ENCODE data around the gene FAM163B. TPM values are rescaled to one million over a fixed set of nuclear protein-coding genes. Genes with fewer than 3 reads are reported as not detected.

Gene FAM163B
- total and polyA plus RNA-seq, 2 experiments from 2014 or later: 0.60 to 1.3 TPM

DNA sequence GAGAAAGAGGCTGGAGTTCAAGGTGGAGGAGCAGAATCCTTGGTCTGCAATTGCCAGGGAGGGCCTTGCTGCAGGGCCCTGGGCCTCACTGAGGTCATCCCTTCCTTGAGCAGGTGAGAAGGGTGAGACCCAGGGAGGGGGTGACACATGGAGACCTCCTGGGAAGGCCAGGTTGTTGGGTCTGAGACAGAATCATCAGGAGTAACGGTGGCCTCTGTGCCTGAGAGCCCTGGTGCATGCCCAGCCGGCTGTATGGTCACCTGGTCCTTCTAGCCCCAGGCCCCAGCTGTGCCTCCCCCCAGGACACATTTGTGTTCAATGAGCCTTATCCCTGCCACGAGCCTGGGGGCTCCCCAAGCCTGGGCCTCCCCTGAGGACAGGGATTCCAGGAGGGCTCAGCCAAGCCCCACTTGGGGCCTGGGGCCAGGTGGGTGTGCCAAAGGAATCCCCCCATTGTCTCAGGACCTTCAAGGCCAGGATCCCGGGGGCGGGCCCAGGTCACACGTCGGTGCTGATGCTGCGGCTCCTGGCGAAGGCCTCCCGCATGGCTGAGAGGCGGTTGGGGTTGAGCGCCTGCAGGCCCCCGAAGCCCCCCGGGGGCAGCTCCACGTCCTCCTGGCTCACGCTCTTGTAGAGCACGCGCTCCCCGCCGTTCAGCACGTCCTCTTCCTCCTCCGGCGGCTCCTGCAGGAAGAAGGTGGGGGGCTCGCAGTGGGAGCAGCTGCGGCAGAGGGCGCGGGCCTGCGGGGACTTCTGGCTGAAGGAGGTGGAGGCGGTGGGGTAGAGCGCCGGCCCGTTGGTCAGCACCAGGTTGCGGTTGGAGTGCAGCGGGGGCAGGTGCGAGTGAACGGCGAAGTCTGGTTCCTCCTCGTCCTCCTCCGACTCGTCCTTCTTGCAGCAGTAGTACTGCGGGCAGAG, 30.4 kb downstream of the FAM163B start:
- no peak overlapping the region; the same call in 1 of the 2 replicates for H2AFZ ChIP-seq
- H3K27ac ChIP-seq (ENCODE audit: low read depth): no peak overlapping the region
- H3K36me3 ChIP-seq (ENCODE audit: insufficient read depth): no peaks in the 10 kb centered on the region
- Mint-ChIP-seq H3K4me3 (no peak overlapping the region), H3K9me3 (no peaks in the 10 kb centered on the region), H3K27me3 (ENCODE audit: insufficient read depth, low read depth, poor library complexity) (peaks cover 18% of the 10 kb centered on the region), H3K4me1 (peaks cover 38% of the 10 kb centered on the region), H3K36me3 (ENCODE audit: low read depth) (no peaks in the 10 kb centered on the region; the same call in 2 of the 3 replicates), H3K27ac (no peak overlapping the region)
- H3K9me2 ChIP-seq (ENCODE audit: insufficient read depth): no peaks in the 10 kb centered on the region
- H3K4me2 ChIP-seq: no peak overlapping the region
- DNase-seq (ENCODE audit: low spot score): peak; percentile 38
- H3F3A ChIP-seq (replicated peaks; ENCODE audit: low read depth): no peaks in the 10 kb centered on the region
- H3K79me2 ChIP-seq (replicated peaks; ENCODE audit: insufficient read depth): no peaks in the 10 kb centered on the region
- H3K4me3 ChIP-seq: no peak overlapping the region
- TF ChIP-seq EZH2 (IDR thresholded peaks at IDR 0.05; ENCODE audit: low read depth, unreplicated experiment) (no peak), NANOG (IDR thresholded peaks at IDR 0.05; ENCODE audit: borderline replicate concordance) (no peak), ZNF114 (CRISPR knock-in tag; IDR thresholded peaks at IDR 0.05) (no peak), CREB1 (CRISPR knock-in tag; IDR thresholded peaks at IDR 0.05; ENCODE audit: low read depth) (no peak), EZH2phosphoT487 (IDR thresholded peaks at IDR 0.05; ENCODE audit: unreplicated experiment) (no peak), JUNB (IDR thresholded peaks at IDR 0.05; ENCODE audit: unreplicated experiment) (no peak), POLR2AphosphoS5 (IDR thresholded peaks at IDR 0.05; ENCODE audit: low read depth) (no peak), STAT1 (IDR thresholded peaks at IDR 0.05; ENCODE audit: unreplicated experiment) (no peak), ZNF331 (CRISPR knock-in tag; IDR thresholded peaks at IDR 0.05; ENCODE audit: low read depth) (no peak)
- TF ChIP-seq, protein P1, sequence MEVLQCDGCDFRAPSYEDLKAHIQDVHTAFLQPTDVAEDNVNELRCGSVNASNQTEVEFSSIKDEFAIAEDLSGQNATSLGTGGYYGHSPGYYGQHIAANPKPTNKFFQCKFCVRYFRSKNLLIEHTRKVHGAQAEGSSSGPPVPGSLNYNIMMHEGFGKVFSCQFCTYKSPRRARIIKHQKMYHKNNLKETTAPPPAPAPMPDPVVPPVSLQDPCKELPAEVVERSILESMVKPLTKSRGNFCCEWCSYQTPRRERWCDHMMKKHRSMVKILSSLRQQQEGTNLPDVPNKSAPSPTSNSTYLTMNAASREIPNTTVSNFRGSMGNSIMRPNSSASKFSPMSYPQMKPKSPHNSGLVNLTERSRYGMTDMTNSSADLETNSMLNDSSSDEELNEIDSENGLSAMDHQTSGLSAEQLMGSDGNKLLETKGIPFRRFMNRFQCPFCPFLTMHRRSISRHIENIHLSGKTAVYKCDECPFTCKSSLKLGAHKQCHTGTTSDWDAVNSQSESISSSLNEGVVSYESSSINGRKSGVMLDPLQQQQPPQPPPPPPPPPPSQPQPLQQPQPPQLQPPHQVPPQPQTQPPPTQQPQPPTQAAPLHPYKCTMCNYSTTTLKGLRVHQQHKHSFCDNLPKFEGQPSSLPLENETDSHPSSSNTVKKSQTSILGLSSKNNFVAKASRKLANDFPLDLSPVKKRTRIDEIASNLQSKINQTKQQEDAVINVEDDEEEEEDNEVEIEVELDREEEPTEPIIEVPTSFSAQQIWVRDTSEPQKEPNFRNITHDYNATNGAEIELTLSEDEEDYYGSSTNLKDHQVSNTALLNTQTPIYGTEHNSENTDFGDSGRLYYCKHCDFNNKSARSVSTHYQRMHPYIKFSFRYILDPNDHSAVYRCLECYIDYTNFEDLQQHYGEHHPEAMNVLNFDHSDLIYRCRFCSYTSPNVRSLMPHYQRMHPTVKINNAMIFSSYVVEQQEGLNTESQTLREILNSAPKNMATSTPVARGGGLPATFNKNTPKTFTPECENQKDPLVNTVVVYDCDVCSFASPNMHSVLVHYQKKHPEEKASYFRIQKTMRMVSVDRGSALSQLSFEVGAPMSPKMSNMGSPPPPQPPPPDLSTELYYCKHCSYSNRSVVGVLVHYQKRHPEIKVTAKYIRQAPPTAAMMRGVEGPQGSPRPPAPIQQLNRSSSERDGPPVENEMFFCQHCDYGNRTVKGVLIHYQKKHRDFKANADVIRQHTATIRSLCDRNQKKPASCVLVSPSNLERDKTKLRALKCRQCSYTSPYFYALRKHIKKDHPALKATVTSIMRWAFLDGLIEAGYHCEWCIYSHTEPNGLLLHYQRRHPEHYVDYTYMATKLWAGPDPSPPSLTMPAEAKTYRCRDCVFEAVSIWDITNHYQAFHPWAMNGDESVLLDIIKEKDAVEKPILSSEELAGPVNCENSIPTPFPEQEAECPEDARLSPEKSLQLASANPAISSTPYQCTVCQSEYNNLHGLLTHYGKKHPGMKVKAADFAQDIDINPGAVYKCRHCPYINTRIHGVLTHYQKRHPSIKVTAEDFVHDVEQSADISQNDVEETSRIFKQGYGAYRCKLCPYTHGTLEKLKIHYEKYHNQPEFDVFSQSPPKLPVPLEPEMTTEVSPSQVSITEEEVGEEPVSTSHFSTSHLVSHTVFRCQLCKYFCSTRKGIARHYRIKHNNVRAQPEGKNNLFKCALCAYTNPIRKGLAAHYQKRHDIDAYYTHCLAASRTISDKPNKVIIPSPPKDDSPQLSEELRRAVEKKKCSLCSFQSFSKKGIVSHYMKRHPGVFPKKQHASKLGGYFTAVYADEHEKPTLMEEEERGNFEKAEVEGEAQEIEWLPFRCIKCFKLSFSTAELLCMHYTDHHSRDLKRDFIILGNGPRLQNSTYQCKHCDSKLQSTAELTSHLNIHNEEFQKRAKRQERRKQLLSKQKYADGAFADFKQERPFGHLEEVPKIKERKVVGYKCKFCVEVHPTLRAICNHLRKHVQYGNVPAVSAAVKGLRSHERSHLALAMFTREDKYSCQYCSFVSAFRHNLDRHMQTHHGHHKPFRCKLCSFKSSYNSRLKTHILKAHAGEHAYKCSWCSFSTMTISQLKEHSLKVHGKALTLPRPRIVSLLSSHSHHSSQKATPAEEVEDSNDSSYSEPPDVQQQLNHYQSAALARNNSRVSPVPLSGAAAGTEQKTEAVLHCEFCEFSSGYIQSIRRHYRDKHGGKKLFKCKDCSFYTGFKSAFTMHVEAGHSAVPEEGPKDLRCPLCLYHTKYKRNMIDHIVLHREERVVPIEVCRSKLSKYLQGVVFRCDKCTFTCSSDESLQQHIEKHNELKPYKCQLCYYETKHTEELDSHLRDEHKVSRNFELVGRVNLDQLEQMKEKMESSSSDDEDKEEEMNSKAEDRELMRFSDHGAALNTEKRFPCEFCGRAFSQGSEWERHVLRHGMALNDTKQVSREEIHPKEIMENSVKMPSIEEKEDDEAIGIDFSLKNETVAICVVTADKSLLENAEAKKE (CRISPR knock-in tag; IDR thresholded peaks at IDR 0.05): no peak
- TF ChIP-seq, protein P2, sequence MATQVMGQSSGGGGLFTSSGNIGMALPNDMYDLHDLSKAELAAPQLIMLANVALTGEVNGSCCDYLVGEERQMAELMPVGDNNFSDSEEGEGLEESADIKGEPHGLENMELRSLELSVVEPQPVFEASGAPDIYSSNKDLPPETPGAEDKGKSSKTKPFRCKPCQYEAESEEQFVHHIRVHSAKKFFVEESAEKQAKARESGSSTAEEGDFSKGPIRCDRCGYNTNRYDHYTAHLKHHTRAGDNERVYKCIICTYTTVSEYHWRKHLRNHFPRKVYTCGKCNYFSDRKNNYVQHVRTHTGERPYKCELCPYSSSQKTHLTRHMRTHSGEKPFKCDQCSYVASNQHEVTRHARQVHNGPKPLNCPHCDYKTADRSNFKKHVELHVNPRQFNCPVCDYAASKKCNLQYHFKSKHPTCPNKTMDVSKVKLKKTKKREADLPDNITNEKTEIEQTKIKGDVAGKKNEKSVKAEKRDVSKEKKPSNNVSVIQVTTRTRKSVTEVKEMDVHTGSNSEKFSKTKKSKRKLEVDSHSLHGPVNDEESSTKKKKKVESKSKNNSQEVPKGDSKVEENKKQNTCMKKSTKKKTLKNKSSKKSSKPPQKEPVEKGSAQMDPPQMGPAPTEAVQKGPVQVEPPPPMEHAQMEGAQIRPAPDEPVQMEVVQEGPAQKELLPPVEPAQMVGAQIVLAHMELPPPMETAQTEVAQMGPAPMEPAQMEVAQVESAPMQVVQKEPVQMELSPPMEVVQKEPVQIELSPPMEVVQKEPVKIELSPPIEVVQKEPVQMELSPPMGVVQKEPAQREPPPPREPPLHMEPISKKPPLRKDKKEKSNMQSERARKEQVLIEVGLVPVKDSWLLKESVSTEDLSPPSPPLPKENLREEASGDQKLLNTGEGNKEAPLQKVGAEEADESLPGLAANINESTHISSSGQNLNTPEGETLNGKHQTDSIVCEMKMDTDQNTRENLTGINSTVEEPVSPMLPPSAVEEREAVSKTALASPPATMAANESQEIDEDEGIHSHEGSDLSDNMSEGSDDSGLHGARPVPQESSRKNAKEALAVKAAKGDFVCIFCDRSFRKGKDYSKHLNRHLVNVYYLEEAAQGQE (IDR thresholded peaks at IDR 0.05; ENCODE audit: unreplicated experiment): no peak
- TF ChIP-seq, protein P3, sequence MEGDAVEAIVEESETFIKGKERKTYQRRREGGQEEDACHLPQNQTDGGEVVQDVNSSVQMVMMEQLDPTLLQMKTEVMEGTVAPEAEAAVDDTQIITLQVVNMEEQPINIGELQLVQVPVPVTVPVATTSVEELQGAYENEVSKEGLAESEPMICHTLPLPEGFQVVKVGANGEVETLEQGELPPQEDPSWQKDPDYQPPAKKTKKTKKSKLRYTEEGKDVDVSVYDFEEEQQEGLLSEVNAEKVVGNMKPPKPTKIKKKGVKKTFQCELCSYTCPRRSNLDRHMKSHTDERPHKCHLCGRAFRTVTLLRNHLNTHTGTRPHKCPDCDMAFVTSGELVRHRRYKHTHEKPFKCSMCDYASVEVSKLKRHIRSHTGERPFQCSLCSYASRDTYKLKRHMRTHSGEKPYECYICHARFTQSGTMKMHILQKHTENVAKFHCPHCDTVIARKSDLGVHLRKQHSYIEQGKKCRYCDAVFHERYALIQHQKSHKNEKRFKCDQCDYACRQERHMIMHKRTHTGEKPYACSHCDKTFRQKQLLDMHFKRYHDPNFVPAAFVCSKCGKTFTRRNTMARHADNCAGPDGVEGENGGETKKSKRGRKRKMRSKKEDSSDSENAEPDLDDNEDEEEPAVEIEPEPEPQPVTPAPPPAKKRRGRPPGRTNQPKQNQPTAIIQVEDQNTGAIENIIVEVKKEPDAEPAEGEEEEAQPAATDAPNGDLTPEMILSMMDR (conservative IDR thresholded peaks at IDR 0.05; ENCODE audit: low read depth in 2 of 2): no peak
- TF ChIP-seq, protein P4, sequence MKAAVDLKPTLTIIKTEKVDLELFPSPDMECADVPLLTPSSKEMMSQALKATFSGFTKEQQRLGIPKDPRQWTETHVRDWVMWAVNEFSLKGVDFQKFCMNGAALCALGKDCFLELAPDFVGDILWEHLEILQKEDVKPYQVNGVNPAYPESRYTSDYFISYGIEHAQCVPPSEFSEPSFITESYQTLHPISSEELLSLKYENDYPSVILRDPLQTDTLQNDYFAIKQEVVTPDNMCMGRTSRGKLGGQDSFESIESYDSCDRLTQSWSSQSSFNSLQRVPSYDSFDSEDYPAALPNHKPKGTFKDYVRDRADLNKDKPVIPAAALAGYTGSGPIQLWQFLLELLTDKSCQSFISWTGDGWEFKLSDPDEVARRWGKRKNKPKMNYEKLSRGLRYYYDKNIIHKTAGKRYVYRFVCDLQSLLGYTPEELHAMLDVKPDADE (IDR thresholded peaks at IDR 0.05): no peak
- no peaks in the 10 kb centered on the region for H3K4me1 ChIP-seq (ENCODE audit: insufficient read depth)
- peak; percentile 40 for ATAC-seq
- no peaks in the 10 kb centered on the region for H3K27me3 ChIP-seq (ENCODE audit: insufficient read depth)
- no peaks in the 10 kb centered on the region for H4K20me1 ChIP-seq (replicated peaks; ENCODE audit: insufficient read depth)
